Astrocyte (in vitro differentiated cells and primary cell): Measurements from ENCODE around the gene CD68. TPM values are rescaled to one million over a fixed set of nuclear protein-coding genes. Genes with fewer than 3 reads are reported as not detected.

ENCODE experiments used
- DNase-seq: peaks from one replicate; pipeline ENCODE4 v3.0.0-alpha.2; 2010; ENCODE audit warnings: low read depth
- FAIRE-seq: peaks from 2 replicates; lab custom pipeline; 2011; peaks lifted over from hg19 to GRCh38; lab: Jason Lieb, UNC
- H2AFZ ChIP-seq: 2 replicates; pipeline ENCODE4 v1.6.0; 2012; ENCODE audit warnings: low read depth, low read length, inconsistent platforms
- H3K27ac ChIP-seq: 2 replicates; pipeline ENCODE4 v1.5.1; 2011; ENCODE audit warnings: low read depth, low read length, inconsistent platforms
- H3K27me3 ChIP-seq: 2 replicates; pipeline ENCODE4 v1.6.0; 2011; ENCODE audit warnings: low read length, inconsistent platforms; ENCODE audit not compliant: insufficient read depth
- H3K36me3 ChIP-seq: 2 replicates; pipeline ENCODE4 v1.5.1; 2011; ENCODE audit warnings: low read length, inconsistent platforms; ENCODE audit not compliant: insufficient read depth
- H3K4me1 ChIP-seq: 2 replicates; pipeline ENCODE4 v1.5.1; 2011; ENCODE audit warnings: low read length, inconsistent platforms; ENCODE audit not compliant: insufficient read depth
- H3K4me2 ChIP-seq: 2 replicates; pipeline ENCODE4 v1.6.0; 2012; ENCODE audit warnings: low read length, inconsistent platforms
- H3K4me3 ChIP-seq: 2 replicates; pipeline ENCODE4 v1.5.1; 2011; ENCODE audit warnings: low read depth, mild to moderate bottlenecking, low read length, inconsistent platforms; ENCODE audit not compliant: insufficient read depth
- H3K79me2 ChIP-seq: 2 replicates; pipeline ENCODE4 v1.6.0; 2012; ENCODE audit warnings: mild to moderate bottlenecking, low read length, inconsistent platforms; ENCODE audit not compliant: insufficient read depth
- H3K9ac ChIP-seq: 2 replicates; pipeline ENCODE4 v1.6.0; 2012; ENCODE audit warnings: mild to moderate bottlenecking, low read length, inconsistent platforms
- H3K9me3 ChIP-seq: 2 replicates; pipeline ENCODE4 v1.5.1; 2012; ENCODE audit warnings: low read depth, mild to moderate bottlenecking, low read length, inconsistent platforms; ENCODE audit not compliant: insufficient read depth
- H4K20me1 ChIP-seq: 2 replicates; pipeline ENCODE4 v1.6.0; 2012; ENCODE audit warnings: low read length, inconsistent platforms; ENCODE audit not compliant: insufficient read depth
- H3K27ac Mint-ChIP-seq: one replicate; pipeline ENCODE4 v1.8.0; 2021; ENCODE audit warnings: mild to moderate bottlenecking, mixed read lengths; ENCODE audit not compliant: unreplicated experiment
- H3K27me3 Mint-ChIP-seq: one replicate; pipeline ENCODE4 v1.8.0; 2021; ENCODE audit warnings: low read depth, mixed read lengths; ENCODE audit not compliant: unreplicated experiment
- H3K36me3 Mint-ChIP-seq: one replicate; pipeline ENCODE4 v1.8.0; 2021; ENCODE audit warnings: low read depth, mixed read lengths; ENCODE audit not compliant: unreplicated experiment
- H3K4me1 Mint-ChIP-seq: one replicate; pipeline ENCODE4 v1.8.0; 2021; ENCODE audit warnings: low read depth, mixed read lengths; ENCODE audit not compliant: unreplicated experiment
- H3K4me3 Mint-ChIP-seq: one replicate; pipeline ENCODE4 v1.8.0; 2021; ENCODE audit warnings: mild to moderate bottlenecking, moderate library complexity, mixed read lengths; ENCODE audit not compliant: unreplicated experiment
- H3K9me3 Mint-ChIP-seq: one replicate; pipeline ENCODE4 v1.8.0; 2021; ENCODE audit warnings: mild to moderate bottlenecking, mixed read lengths; ENCODE audit not compliant: unreplicated experiment
- CTCF ChIP-seq: IDR thresholded peaks from 2 replicates; pipeline ENCODE4 v1.5.1; 2011; ENCODE audit warnings: low read depth, mild to moderate bottlenecking, inconsistent platforms, low read length, moderate library complexity; ENCODE audit not compliant: insufficient read depth
- EZH2 ChIP-seq: IDR thresholded peaks from 2 replicates; pipeline ENCODE4 v1.6.1; 2012; ENCODE audit warnings: mild to moderate bottlenecking, low read length, inconsistent platforms; ENCODE audit not compliant: insufficient read depth
- total RNA-seq: library from RNA; stranded (reverse); gene quantifications from 2 replicates; pipeline ENCODE4 v1.2.1, GENCODE V29; 2021

Gene CD68
- total RNA-seq, 1 donor from 2014 or later = 4.4 TPM

- DNase-seq (no peak), FAIRE-seq (no peak)
- Histone ChIP-seq H3K27ac (no peak overlapping the region), H3K9me3 (no peaks in the 10 kb centered on the region), H3K4me2 (no peak overlapping the region), H3K27me3 (no peaks in the 10 kb centered on the region), H2AFZ (no peak overlapping the region), H3K4me1 (peaks cover 11% of the 10 kb centered on the region), H3K36me3 (no peaks in the 10 kb centered on the region), H3K79me2 (no peaks in the 10 kb centered on the region), H3K9ac (no peak overlapping the region), H3K4me3 (no peak overlapping the region), H4K20me1 (no peaks in the 10 kb centered on the region)
- Mint-ChIP-seq H3K36me3 (no peaks in the 10 kb centered on the region), H3K4me1 (no peaks in the 10 kb centered on the region), H3K4me3 (no peak overlapping the region), H3K9me3 (peaks cover 5% of the 10 kb centered on the region), H3K27me3 (peaks cover 26% of the 10 kb centered on the region), H3K27ac (no peak overlapping the region)
- TF ChIP-seq CTCF = no peak
- TF ChIP-seq EZH2 = no peak
Measured at GRCh38 chr17:7544911-7545310, 34.5 kb upstream of the CD68 start.

- FAIRE-seq = no peak
- peak within 1 kb of the TSS; percentile 58 for H3K27ac Mint-ChIP-seq
- peak within 1 kb of the TSS; percentile 95 for H3K4me2 ChIP-seq
- no peaks in the 10 kb centered on the region for H3K9me3 ChIP-seq
- H3K9me3 Mint-ChIP-seq = peaks cover 3% of the 10 kb centered on the region
- H2AFZ ChIP-seq = peak within 1 kb of the TSS; percentile 94
- TF ChIP-seq CTCF = no peak
- no peak for TF ChIP-seq EZH2
- peaks cover 29% of the 10 kb centered on the region for H3K27me3 Mint-ChIP-seq
- H3K27me3 ChIP-seq = no peaks in the 10 kb centered on the region
- H3K27ac ChIP-seq = peak within 1 kb of the TSS; percentile 19
- no peaks in the 10 kb centered on the region for H3K36me3 Mint-ChIP-seq
- H3K4me3 Mint-ChIP-seq = peak within 1 kb of the TSS; percentile 76
- no peaks in the 10 kb centered on the region for H3K79me2 ChIP-seq
- H3K4me1 ChIP-seq = peaks cover 11% of the 10 kb centered on the region
- H3K4me1 Mint-ChIP-seq = no peaks in the 10 kb centered on the region
- H3K9ac ChIP-seq = peak within 1 kb of the TSS; percentile 69
- H3K36me3 ChIP-seq = no peaks in the 10 kb centered on the region
- no peak for DNase-seq
- no peaks in the 10 kb centered on the region for H4K20me1 ChIP-seq
- H3K4me3 ChIP-seq = peak within 1 kb of the TSS; percentile 74
Measured at GRCh38 chr17:7548585-7549400, 30.6 kb upstream of the CD68 start, which contains the start of gene TNFSF12. Gene TNFSF12 (plus strand): TSS chr17:7549058. CDS start chr17:7549154, 96 bp downstream.
